GM12892 (cell line): Measurements from ENCODE around the gene GNG14.

Source experiments
- POLR2A ChIP-seq: IDR thresholded peaks from 2 replicates; pipeline ENCODE4 v1.6.1; 2011; ENCODE audit warnings: low read depth, low read length, control low read depth
- TAF1 ChIP-seq: IDR thresholded peaks from 2 replicates; pipeline ENCODE4 v1.6.1; 2011; ENCODE audit warnings: low read depth, mild to moderate bottlenecking, control low read depth, low read length, borderline replicate concordance

- no peak for TF ChIP-seq TAF1
- TF ChIP-seq POLR2A: no peak
These were observed 35.6 kb upstream of the GNG14 start for GRCh38 chr19:12652219-12652618.
